ENCODE results near the gene MYOC. TPM values are rescaled to one million over a fixed set of nuclear protein-coding genes. Genes with fewer than 3 reads are reported as not detected.
"Not testable (repeated sequence)": the region's sequence is repeated elsewhere in the genome, so short reads cannot be mapped to it uniquely, and the experiment has no call there.

Gene MYOC
- total RNA-seq, 4 donors from 2014 or later, result 87.6 to 179 (median 125) TPM

DNA sequence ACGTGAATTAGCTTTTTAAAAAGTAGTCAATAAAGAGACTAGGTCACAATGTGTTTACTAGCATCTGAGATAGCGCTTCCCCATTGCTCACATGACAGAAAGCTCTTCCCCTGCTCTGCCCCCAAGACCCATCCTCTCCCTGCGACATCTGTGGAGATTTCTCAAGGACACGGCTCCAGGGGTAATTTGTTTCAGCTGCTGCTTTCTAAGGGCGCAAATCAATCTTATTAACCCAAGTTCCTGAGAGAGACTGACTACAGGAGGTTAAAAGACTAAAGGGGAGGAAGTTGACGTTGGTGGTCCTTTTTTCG lies 30.4 kb downstream of the MYOC start, which contains the start of gene MYOCOS:
Gene MYOCOS (plus strand): TSS at position 92 of the 311 bp plus-strand sequence. CDS start 1,641 bp downstream, outside the sequence.
- intact Hi-C loops (cut with DNase I), result no loop called here
- no peaks in the 10 kb centered on the region for H3K4me1 ChIP-seq

DNA sequence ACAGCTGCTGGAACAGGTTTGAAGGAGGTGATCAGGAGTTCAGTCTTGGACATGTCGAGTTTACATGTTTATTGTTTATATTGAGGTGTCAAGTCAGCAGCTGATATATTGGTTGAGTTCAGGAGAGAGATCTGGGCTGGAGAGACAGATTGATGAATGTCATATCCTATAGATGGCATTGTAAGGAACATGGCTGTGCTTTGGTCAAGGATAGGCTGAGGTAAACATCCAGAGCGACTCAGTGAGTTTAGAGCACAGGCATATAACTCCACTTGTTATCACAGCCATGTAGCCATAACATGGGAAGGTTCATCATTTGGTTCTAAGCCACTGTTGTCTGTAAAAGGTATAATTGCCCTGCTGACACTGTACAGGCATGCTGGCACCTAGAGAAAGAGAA lies 35.9 kb downstream of the MYOC start:
- H3K4me1 ChIP-seq, result no peaks in the 10 kb centered on the region
- no peak for TF ChIP-seq EP300 (IDR thresholded peaks at IDR 0.05)
- no peak for TF ChIP-seq POLR2A (IDR thresholded peaks at IDR 0.05; ENCODE audit: low read depth)
- TF ChIP-seq, protein P1, sequence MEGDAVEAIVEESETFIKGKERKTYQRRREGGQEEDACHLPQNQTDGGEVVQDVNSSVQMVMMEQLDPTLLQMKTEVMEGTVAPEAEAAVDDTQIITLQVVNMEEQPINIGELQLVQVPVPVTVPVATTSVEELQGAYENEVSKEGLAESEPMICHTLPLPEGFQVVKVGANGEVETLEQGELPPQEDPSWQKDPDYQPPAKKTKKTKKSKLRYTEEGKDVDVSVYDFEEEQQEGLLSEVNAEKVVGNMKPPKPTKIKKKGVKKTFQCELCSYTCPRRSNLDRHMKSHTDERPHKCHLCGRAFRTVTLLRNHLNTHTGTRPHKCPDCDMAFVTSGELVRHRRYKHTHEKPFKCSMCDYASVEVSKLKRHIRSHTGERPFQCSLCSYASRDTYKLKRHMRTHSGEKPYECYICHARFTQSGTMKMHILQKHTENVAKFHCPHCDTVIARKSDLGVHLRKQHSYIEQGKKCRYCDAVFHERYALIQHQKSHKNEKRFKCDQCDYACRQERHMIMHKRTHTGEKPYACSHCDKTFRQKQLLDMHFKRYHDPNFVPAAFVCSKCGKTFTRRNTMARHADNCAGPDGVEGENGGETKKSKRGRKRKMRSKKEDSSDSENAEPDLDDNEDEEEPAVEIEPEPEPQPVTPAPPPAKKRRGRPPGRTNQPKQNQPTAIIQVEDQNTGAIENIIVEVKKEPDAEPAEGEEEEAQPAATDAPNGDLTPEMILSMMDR (IDR thresholded peaks at IDR 0.05), result no peak
- TF ChIP-seq POLR2AphosphoS5 (IDR thresholded peaks at IDR 0.05), result no peak
- H3K4me3 ChIP-seq, result no peak overlapping the region
- intact Hi-C loops (cut with DNase I), result no loop called here
- DNase-seq (ENCODE audit: extremely low spot score), result no peak
- no peaks in the 10 kb centered on the region for H3K27me3 ChIP-seq
- H3K36me3 ChIP-seq, result no peaks in the 10 kb centered on the region
- H3K27ac ChIP-seq (replicated peaks in 1 of 4), result no peak overlapping the region
- 59% methylated on average over 1 of the region's 2 CpGs for WGBS
- H3K9me3 ChIP-seq, result no peaks in the 10 kb centered on the region

More for the DNA sequence above, 30.4 kb downstream of the MYOC start, which contains the start of gene MYOCOS:
- Histone ChIP-seq H3K36me3 (no peaks in the 10 kb centered on the region), H3K4me3 (no peak within 1 kb of the TSS), H3K27ac (replicated peaks in 1 of 4) (no peak within 1 kb of the TSS), H3K27me3 (no peaks in the 10 kb centered on the region), H3K9me3 (no peaks in the 10 kb centered on the region)
- TF ChIP-seq POLR2A (IDR thresholded peaks at IDR 0.05; ENCODE audit: low read depth), result no peak
- TF ChIP-seq POLR2AphosphoS5 (IDR thresholded peaks at IDR 0.05), result no peak
- no peak for TF ChIP-seq EP300 (IDR thresholded peaks at IDR 0.05)
- TF ChIP-seq, protein P1 (IDR thresholded peaks at IDR 0.05), result no peak
- DNase-seq (ENCODE audit: extremely low spot score), result no peak
- 68% methylated on average over 7 of the region's 7 CpGs for WGBS

DNA sequence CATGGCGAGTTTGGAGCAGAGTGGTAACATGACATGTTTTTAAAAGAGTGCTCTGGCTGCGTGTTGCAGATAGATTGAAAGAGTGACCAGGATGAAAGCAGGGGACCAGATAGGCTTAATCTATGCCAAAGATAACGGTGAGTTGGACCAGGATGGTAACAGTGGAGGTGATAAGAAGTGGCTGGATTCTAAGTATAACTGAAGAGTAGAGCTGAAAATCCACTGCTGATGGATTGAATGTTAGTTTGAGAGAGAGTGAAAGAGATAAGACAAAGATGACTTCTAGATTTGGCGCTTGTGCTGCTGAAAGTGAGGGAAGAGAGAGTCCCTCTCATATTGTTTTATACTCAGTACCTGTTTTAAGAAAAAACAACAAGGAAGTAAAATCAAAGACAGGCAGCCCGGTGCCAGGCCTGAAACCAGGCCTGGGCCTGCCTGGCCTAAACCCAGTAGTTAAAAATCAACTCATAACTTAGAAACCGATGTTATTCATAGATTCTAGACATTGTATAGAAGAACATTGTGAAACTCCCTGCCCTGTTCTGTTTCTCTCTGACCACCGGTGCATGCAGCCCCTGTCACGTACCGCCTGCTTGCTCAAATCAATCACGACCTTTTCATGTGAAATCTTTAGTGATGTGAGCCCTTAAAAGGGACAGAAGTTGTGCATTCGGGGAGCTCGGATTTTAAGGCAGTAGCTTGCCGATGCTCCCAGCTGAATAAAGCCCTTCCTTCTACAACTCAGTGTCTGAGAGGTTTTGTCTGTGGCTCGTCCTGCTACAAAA lies 37.2 kb downstream of the MYOC start:
- H3K4me3 ChIP-seq; intact Hi-C loops (cut with DNase I); H3K9me3 ChIP-seq; DNase-seq (ENCODE audit: extremely low spot score); H3K36me3 ChIP-seq; H3K4me1 ChIP-seq; H3K27ac ChIP-seq (replicated peaks in 1 of 4); H3K27me3 ChIP-seq: not testable (repeated sequence)
- 85% methylated on average over 14 of the region's 14 CpGs for WGBS

DNA sequence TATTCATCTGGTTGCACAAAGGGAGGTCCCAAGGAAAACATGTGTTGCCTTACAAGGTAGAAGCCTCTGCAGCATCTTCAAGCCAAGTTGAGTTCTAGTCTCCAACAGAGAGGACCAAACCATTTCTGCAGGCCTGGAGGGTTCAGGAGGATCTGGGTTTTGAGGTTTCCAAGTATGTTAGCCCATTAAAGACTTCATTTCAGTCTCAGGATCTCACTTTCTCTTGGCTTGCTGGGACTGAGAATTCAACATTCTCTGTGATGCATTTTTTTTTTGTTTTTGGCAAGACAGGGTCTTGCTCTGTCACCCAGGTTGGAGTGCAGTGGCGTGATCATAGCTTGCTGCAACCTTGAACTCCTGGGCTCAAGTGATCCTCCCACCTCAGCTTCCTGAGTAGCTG lies 39.2 kb downstream of the MYOC start:
- 91% methylated on average over 1 of the region's 1 CpG for WGBS
- intact Hi-C loops (cut with DNase I), result no loop called here
- no peaks in the 10 kb centered on the region for H3K9me3 ChIP-seq
- no peak overlapping the region for H3K27ac ChIP-seq (replicated peaks in 1 of 4)
- H3K4me3 ChIP-seq, result no peak overlapping the region
- no peaks in the 10 kb centered on the region for H3K27me3 ChIP-seq
- no peaks in the 10 kb centered on the region for H3K36me3 ChIP-seq
- DNase-seq (ENCODE audit: extremely low spot score), result no peak
- H3K4me1 ChIP-seq, result no peaks in the 10 kb centered on the region
- TF ChIP-seq EP300 (IDR thresholded peaks at IDR 0.05) (no peak), POLR2AphosphoS5 (IDR thresholded peaks at IDR 0.05) (no peak), POLR2A (IDR thresholded peaks at IDR 0.05; ENCODE audit: low read depth) (no peak)
- TF ChIP-seq, protein P1 (IDR thresholded peaks at IDR 0.05), result no peak

DNA sequence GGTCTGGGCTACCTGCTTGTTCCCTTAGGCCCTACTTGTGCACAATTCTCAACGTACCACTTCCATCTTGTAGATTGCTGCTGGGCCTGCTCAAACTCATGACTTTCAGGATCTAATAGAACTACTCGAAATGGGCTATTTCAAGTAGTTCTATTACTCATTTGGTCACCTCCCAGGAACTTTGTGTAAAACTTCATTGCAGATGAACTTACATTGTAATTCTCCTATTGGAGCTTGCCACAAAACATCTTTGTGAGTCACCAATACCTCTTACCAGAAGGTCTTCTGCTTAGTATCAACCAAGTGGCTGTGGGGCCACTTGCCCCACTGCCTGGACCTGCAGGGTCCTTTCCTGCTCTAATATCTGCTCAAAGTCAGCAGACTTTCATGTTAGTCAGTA lies 41.2 kb downstream of the MYOC start:
- intact Hi-C loops (cut with DNase I), result no loop called here
- DNase-seq (ENCODE audit: extremely low spot score), result no peak
- WGBS, result 82% methylated on average over 2 of the region's 2 CpGs
- TF ChIP-seq EP300 (IDR thresholded peaks at IDR 0.05) (no peak), POLR2AphosphoS5 (IDR thresholded peaks at IDR 0.05) (no peak), POLR2A (IDR thresholded peaks at IDR 0.05; ENCODE audit: low read depth) (no peak)
- TF ChIP-seq, protein P1 (IDR thresholded peaks at IDR 0.05), result no peak
- no peaks in the 10 kb centered on the region for H3K36me3 ChIP-seq
- no peaks in the 10 kb centered on the region for H3K4me1 ChIP-seq
- H3K4me3 ChIP-seq, result no peak overlapping the region
- H3K27ac ChIP-seq (replicated peaks in 1 of 4), result no peak overlapping the region
- H3K27me3 ChIP-seq, result no peaks in the 10 kb centered on the region
- no peaks in the 10 kb centered on the region for H3K9me3 ChIP-seq

Data from esophagus muscularis mucosa (tissue), 4 donors.